OCI-LY1 (cell line): ENCODE measurements around the gene TMEM9.

Experiments used
- CTCF ChIP-seq: fragments of 200-600 bp; sonication (generic), shearing (Covaris generic); IDR thresholded peaks from 2 replicates; pipeline ENCODE4 v1.5.1; 2017; ENCODE audit warnings: mild to moderate bottlenecking, antibody characterized with exemption, low read length, moderate library complexity, mixed read lengths
- EZH2 ChIP-seq: fragments of 200-600 bp; sonication (generic), shearing (Covaris generic); IDR thresholded peaks from 2 replicates; pipeline ENCODE4 v1.8.0; 2017; ENCODE audit warnings: borderline replicate concordance, mixed run types, mild to moderate bottlenecking, antibody characterized with exemption, low read length, moderate library complexity, mixed read lengths

DNA sequence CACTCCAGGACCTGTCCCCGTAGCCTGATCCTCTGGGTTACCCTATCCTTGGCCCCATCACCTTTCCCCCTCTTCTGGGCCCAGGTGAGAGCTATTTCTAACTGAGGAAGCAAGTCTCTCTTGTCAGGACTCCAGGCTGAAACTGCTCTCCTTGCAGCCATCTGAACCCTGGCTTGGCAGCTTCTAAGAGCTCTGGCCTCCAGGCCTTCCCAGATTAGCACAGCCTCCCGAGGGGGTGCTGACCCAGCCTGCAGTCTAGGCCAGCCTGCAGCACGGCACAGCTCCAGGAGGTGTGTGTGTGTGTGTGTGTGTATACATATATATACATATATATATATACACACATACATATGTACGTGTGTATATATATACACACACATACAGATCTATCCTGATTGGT is 59.4 kb downstream of the TMEM9 start:
- no peak for TF ChIP-seq CTCF
- TF ChIP-seq EZH2: no peak
